HG03354 (cell line): ENCODE data around the gene MAD2L1.
"Not testable (repeated sequence)": the region's sequence is repeated elsewhere in the genome, so short reads cannot be mapped to it uniquely, and the experiment has no call there.

ENCODE experiments used
- ATAC-seq: cut with Tn5 transposase; IDR thresholded peaks from one replicate; pipeline ENCODE4 v1.9.1; 2021; ENCODE audit warnings: mild to moderate bottlenecking; ENCODE audit not compliant: unreplicated experiment, poor library complexity, severe bottlenecking

MAD2L1 gene

DNA sequence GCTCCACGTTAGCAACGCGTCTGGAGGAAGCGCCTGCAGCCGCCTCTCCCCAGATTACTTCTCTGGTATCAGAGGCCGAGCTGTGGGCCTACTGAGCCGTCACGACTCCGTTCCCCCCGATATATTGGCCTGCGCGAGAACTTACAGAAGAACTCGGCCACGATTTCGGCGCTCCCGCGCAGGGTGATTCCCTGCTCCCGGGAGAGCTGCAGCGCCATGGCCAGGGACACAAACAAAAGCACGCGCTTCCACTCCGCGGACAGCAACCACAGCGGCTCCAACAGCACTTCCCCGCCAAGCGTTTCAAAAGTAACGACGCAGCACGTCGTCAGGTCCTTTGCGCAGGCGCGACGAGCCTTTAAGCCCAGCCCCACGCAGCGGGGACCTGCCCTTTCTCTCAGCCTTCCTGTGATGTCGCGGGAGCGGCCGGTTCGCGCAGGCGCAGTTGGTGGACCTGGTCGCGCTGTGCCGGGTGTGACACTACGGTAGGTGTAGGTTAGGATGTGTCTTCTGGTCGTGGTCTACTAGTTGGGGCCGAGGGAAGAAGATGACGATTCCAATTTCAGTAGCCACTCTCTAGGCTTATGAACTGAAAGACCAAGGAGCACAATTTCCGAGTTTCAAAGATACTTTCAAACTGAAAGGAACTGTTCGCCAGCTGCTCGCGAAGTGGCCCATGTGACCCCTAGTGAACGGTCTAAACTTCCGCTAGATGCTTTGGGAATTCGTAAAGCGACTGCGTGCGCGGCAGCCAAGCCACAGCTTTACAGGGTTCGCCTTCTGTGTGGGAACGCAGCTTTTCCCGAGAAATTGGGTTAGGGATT is at the start of gene MAD2L1:
Gene MAD2L1 (minus strand): TSS at position 332 of the 824 bp plus-strand sequence. CDS start 114 bp downstream, at position 218.
- ATAC-seq: peak; percentile 87

DNA sequence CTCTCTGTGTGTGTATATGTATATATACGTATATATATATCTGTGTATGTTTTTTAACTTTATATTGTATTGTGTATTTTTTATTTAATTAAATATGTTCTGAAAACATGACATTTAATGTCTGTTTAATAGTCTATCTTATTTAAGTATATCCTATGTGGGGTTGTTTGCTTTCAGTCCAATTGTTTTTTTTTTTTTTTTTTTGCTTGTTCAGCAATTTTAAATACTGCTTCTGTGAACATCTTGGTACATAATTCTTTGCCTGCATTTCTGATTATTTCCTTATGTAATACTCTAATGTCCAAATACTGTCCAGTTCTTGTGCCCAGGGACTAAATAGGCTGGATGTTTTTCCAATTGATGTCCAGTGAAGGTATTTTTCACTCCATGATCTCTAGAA is 45.1 kb upstream of the MAD2L1 start:
- no peak for ATAC-seq

GRCh38 chr4:120109406-120109805 is 42.8 kb upstream of the MAD2L1 start:
- no peak for ATAC-seq

DNA sequence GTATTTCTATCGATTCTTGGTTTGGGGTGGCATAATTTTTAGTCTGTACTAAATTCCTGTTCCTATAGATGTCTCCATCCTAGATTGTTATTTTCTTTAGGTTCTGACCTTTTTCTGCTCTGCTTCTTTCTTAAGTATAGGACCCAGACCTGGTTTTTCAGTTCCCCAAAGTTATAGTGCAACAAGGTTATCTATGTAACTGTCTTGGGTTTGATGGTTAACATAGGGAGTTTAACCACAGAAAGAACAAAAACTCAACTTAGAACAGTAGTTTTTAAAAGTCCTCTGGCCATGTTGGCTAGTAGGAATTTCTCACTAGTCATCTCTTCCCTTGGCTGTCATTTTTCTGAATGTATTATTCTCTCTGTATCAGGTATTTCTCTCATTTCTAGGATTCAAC is 38.8 kb upstream of the MAD2L1 start:
- ATAC-seq: peak; percentile 98

GRCh38 chr4:120096508-120097297 is 30.1 kb upstream of the MAD2L1 start:
- ATAC-seq: no peak

GRCh38 chr4:120088507-120088906 is 21.9 kb upstream of the MAD2L1 start:
- no peak for ATAC-seq

DNA sequence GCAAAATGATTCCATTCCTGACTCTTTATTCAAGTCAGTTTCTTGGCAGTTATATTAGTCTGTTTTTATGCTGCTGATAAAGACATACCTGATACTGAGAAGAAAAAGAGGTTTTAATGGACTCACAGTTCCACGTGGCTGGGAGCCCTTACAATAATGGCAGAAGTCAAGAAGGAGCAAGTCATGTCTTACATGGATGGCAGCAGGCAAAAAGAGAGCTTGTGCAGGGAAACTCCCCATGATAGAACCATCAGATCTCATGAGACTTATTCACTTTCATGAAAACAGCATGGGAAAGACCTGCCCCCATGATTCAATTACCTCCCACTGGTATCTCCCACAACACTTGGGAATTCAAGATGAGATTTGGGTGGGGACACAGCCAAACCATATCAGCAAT is 21.4 kb upstream of the MAD2L1 start:
- ATAC-seq: not testable (repeated sequence)

DNA sequence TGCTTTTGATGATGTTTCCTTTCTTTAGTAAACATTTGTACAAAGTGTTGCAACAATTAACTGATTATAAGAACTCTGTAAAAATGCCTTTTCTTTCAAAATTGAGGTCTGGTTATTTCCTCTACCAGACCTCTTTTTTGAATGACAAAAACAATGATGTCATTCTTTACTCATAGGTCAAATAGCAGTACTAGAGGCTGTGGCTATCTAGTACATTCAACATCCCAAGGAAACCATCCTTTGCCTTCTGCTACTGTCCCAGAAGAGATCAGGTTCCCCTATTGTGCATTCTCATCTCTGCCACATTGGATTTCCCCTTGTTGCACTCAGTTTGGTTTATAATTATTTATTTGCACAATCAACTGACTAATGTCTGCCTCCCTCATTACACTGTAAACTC is 19.1 kb upstream of the MAD2L1 start:
- ATAC-seq: no peak

GRCh38 chr4:120084327-120084726 is 17.7 kb upstream of the MAD2L1 start:
- ATAC-seq: no peak

DNA sequence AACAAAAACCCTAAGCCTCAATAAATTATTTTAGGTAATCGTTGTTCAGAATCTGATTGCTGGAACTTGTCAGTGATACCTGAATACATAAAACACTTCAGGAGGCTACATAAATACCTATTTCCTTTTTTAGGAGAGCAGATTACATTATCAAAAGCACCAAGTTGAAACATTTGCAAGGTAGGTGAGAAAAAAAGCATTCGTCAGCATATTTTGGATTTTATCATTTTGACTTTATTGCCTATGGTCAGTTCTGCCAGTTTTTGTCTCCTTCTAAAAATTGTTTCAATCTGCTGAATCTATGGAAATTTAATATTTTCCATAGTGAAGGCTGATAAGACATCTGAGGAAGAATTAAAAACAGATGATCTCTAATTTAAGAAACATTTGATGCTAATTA is 16.5 kb upstream of the MAD2L1 start:
- ATAC-seq: no peak

DNA sequence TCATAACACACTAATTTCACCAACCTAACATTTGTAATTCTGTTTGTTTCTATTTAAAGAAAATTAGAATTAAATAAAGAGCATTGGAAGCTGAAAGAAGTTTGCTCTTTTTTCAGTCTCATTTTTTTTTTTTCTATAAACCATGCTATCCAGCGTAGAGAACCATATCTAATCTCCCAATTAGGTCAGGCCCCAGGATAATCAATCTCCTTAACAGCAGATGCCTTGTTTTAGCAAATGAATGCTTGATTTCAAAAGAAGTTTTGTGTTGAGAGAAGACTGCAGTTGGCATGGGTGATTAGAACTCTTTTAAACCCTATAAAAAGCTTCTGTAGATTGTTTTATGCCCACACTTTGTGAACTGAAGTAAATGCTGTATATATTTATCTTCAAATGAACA is 15.6 kb upstream of the MAD2L1 start:
- no peak for ATAC-seq

GRCh38 chr4:120081726-120082125 is 15.1 kb upstream of the MAD2L1 start:
- ATAC-seq: no peak

GRCh38 chr4:120080533-120080932 is 13.9 kb upstream of the MAD2L1 start:
- ATAC-seq: no peak

DNA sequence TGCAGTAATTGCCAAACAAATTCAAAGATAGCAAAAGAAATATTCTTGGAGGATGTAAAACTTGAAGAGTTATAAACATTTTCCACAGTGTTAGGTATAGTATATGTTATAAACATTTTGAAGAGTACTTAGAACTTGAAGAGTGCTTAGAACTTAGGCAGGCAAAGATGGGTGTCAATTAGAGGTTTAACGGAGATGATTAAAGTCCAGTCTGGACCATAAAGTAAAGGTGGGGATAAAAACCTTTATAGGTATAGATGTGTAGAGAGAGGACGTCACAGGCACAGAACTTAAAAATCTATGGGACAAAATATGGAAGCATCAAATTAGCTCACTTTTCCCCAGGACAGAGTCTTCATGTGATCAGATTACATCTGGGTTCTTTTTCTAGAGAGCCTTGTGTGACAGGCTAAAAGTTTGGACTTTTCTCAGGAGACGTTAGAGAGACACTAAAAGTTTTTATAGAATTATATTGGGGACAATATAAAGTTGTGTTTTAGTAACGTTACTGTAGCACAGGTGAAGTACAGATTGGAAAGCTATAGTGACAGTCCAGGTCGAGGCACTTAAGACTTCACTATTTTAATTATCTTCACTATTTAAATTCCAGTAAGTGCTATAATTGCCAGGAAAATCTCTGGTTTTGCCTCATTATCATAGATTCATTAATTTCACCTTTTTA is 13.3 kb upstream of the MAD2L1 start:
- ATAC-seq: no peak

DNA sequence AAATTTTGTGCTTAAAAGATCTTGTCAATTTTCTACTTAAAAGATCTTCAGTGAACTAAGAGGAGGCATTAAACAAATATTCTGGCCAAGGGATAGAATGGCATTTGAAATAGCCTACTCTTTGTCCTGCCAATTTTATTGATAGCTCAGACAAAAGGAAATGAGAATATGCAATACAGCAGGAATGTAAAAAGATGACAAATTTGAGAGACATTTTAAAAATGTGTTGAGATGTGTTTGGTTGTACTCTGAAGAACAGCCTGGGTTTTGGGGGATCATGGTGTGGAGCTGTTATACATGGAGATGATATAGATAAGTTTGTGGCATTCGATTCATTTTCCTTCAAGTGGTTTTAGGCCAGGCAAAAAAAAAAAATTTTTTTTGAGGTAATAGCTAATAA is 11.6 kb upstream of the MAD2L1 start:
- no peak for ATAC-seq

DNA sequence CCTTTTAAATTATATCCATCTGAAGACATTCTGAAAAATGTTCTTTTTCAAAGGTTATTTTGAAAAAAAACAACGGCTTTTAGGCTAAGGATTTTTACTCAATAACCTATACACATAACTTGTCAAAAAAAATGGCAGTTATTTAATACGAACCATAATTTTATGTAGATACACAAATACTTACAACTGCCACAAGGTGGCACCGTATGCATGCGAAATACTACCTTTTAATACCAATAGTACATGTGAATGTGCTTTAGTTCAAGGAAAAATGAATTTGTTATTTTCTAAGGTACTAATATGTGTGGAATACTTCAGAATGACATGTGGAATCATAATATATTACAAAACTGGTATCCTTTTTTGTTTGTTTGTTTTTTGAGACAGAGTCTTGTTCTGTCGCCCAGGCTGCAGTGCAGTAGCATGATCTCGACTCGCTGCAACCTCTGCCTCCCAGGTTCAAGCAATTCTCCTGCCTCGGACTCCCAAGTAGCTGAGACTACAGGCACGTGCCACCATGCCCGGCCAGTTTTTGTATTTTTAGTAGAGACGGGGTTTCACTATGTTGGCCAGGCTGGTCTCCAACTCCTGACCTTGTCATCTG is 4.6 kb upstream of the MAD2L1 start:
- no peak for ATAC-seq

- ATAC-seq: no peak
Observed at GRCh38 chr4:120070196-120070595, 3.5 kb upstream of the MAD2L1 start.

GRCh38 chr4:120065974-120066516 is 603 bp downstream of the MAD2L1 start:
- ATAC-seq: no peak

DNA sequence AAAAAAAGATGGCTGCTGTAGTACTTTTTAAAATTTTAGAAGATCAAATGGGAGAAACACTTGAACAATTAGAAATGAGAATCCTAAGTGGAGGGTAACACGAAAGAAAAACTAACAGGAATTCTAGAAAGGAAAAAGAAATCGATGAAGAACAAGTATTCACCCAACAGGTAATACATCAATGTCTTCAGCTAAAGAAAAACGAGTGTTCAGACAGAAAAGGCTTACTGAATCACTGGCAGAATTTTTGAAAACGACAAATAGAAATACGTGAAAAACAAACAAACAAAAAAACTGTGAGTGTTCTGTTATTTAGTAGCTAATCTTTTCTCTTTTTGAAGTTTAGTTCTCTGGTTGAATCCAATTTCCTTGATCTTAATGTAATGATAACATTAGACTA is 1.8 kb downstream of the MAD2L1 start:
- ATAC-seq: no peak

GRCh38 chr4:120063711-120064110 is 2.9 kb downstream of the MAD2L1 start:
- not testable (repeated sequence) for ATAC-seq
